Putamen (tissue), 1 donor: ENCODE results near the gene TENM3.

Source experiments
- DNase-seq: peaks from one replicate; pipeline ENCODE4 v3.0.0-alpha.2; 2016; ENCODE audit warnings: low spot score

TENM3 gene

GRCh38 chr4:182776376-182777105, 533.3 kb downstream of the TENM3 start:
- no peak for DNase-seq

GRCh38 chr4:182778222-182778982, 535.2 kb downstream of the TENM3 start:
- no peak for DNase-seq

GRCh38 chr4:182786991-182787390, 543.8 kb downstream of the TENM3 start:
- no peak for DNase-seq

- no peak for DNase-seq
These were observed 545.0 kb downstream of the TENM3 start for GRCh38 chr4:182788201-182788600.

- no peak for DNase-seq
These were observed 546.3 kb downstream of the TENM3 start for GRCh38 chr4:182789529-182789928.

GRCh38 chr4:182795446-182796238, 552.4 kb downstream of the TENM3 start:
- no peak for DNase-seq

GRCh38 chr4:182799515-182800215, 556.5 kb downstream of the TENM3 start:
- DNase-seq = no peak

- DNase-seq = no peak
These were observed 557.0 kb downstream of the TENM3 start for GRCh38 chr4:182800216-182800515.

- peak; percentile 30 for DNase-seq
These were observed 558.4 kb downstream of the TENM3 start for GRCh38 chr4:182801636-182802035.

- DNase-seq = no peak
These were observed 559.4 kb downstream of the TENM3 start for GRCh38 chr4:182802621-182803020.

GRCh38 chr4:182803235-182803634, 560.0 kb downstream of the TENM3 start:
- DNase-seq = no peak

- no peak for DNase-seq
These were observed 560.9 kb downstream of the TENM3 start for GRCh38 chr4:182804131-182804530.

- DNase-seq = no peak
These were observed 562.1 kb downstream of the TENM3 start for GRCh38 chr4:182805321-182805720.

GRCh38 chr4:182805750-182806149, 562.5 kb downstream of the TENM3 start:
- DNase-seq = no peak

- peak; percentile 61 for DNase-seq
These were observed 563.4 kb downstream of the TENM3 start for GRCh38 chr4:182806259-182807252.

- no peak for DNase-seq
These were observed 564.1 kb downstream of the TENM3 start for GRCh38 chr4:182807346-182807745.

GRCh38 chr4:182807767-182808548, 564.8 kb downstream of the TENM3 start:
- DNase-seq = no peak

GRCh38 chr4:182808673-182809416, 565.6 kb downstream of the TENM3 start:
- no peak for DNase-seq

- DNase-seq = no peak
These were observed 566.4 kb downstream of the TENM3 start for GRCh38 chr4:182809417-182810102.
